Sigmoid colon (tissue), 7 donors: Measurements from ENCODE around the gene WFIKKN1. TPM values are rescaled to one million over a fixed set of nuclear protein-coding genes. Genes with fewer than 3 reads are reported as not detected.

Experiments
- DNase-seq: peaks from one replicate; pipeline ENCODE4 v3.0.0-alpha.2; 2019
- H3K27ac ChIP-seq, 4 donors: fragments of 200-600 bp; sonication (generic); one replicate each; pipeline ENCODE4 v1.5.1; 2016 to 2019; ENCODE audit warnings: mild to moderate bottlenecking in 1 of 4
- H3K27me3 ChIP-seq, 3 donors: fragments of 200-600 bp; sonication (generic); one replicate each; pipeline ENCODE4 v1.5.1; 2019; ENCODE audit warnings: mild to moderate bottlenecking in 1 of 3
- H3K36me3 ChIP-seq, 4 donors: fragments of 200-600 bp; sonication (generic); one replicate each; pipeline ENCODE4 v1.5.1; 2016 to 2019
- H3K4me1 ChIP-seq, 4 donors: fragments of 200-600 bp; sonication (generic); one replicate each; pipeline ENCODE4 v1.5.1; 2017 to 2019
- H3K4me3 ChIP-seq, 4 donors: fragments of 200-600 bp; sonication (generic); one replicate each; pipeline ENCODE4 v1.5.1; 2017 to 2019; ENCODE audit warnings: mild to moderate bottlenecking in 2 of 4, moderate library complexity in 1 of 4
- H3K9me3 ChIP-seq, 4 donors: fragments of 200-600 bp in 3 of 4; sonication (generic) in 3 of 4; one replicate each; pipeline versions ENCODE4 v1.5.1 to v1.6.1; 2013 to 2019
- EP300 ChIP-seq, 4 donors: sonication (generic); formaldehyde crosslinking; IDR thresholded peaks; one replicate each; pipeline ENCODE4 v1.6.1; 2017; ENCODE audit warnings: antibody characterized with exemption in 4 of 4
- POLR2A ChIP-seq, 2 donors: fragments of 450-650 bp; IDR thresholded peaks; one replicate each; pipeline ENCODE4 v1.6.1; 2016; ENCODE audit warnings: antibody characterized with exemption in 2 of 2, mild to moderate bottlenecking in 2 of 2, moderate library complexity in 2 of 2
- POLR2AphosphoS5 ChIP-seq, 4 donors: sonication (generic); formaldehyde crosslinking; IDR thresholded peaks; one replicate each; pipeline ENCODE4 v1.6.1; 2017; ENCODE audit warnings: antibody characterized with exemption in 4 of 4
- WGBS, 2 donors: extraction: QIAGEN DNeasy Blood & Tissue Kit; methylation state at CpG; one replicate each; pipeline ENCODE4 v1.1.7; 2013; 5-methylcytosine and 5-hydroxymethylcytosine counted together
- intact Hi-C: fragments of 100-400 bp; cut with DNase I; formaldehyde crosslinking; loops from one replicate; pipeline ENCODE4 v1.15.1; 2023
- polyA plus RNA-seq, 3 donors: library from polyadenylated mRNA; stranded (reverse); fragments of 200-250 nt; gene quantifications; one replicate each; pipeline ENCODE4 v1.2.3, GENCODE V29; 2013
- total RNA-seq, 4 donors: library from RNA; depleted of rRNA; stranded (reverse); fragments of >200 nt; gene quantifications; one replicate each; pipeline ENCODE4 v1.1.0, GENCODE V29; 2016
- TF ChIP-seq, protein P1 (sequence below), 4 experiments: fragments of 450-650 bp in 3 of 4; fragments of 200-600 bp in 1 of 4; IDR thresholded peaks; one replicate each; pipeline ENCODE4 v1.5.1; 2016 to 2019; ENCODE audit warnings: antibody characterized with exemption in 4 of 4, mild to moderate bottlenecking in 3 of 4, moderate library complexity in 2 of 4
- donor health status: healthy with polysubstance abuse.
- donor health status: Bipolar disorder and iron deficiency.
- donor health status: healthy.

WFIKKN1 gene
- total and polyA plus RNA-seq, 7 donors, result 0.27 to 1.4 (median 0.49) TPM

DNA sequence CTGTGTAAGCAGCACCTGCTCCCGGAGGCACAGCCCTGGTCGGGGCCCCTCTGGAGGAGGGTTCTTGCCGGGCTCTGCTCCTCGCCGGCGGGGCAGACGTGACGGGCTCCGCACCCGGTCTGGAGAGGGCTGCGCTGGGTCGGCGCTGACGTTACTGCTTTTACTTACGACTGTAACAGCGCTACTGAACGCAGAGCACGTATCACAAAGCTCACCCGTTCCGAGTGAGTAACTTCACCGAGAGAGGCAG is 42.2 kb upstream of the WFIKKN1 start:
- H3K36me3 ChIP-seq, result no peaks in the 10 kb centered on the region
- H3K4me1 ChIP-seq, result peaks cover 0 to 45% (median 41%) of the 10 kb centered on the region in 4 donors
- 0% methylated on average over 21 of the region's 21 CpGs for WGBS, 2 donors
- no peaks in the 10 kb centered on the region for H3K9me3 ChIP-seq
- intact Hi-C loops, result loop anchor here (2.0 kb wide), 2 partner anchors 48 to 72 kb away; partner anchors contain the start of gene METTL26
- peak overlapping the region; percentile 95 to 99 (median 96) for H3K27ac ChIP-seq
- H3K4me3 ChIP-seq, result peak overlapping the region; percentile 62 to 97 (median 82)
- DNase-seq, result no peak
- H3K27me3 ChIP-seq, result peaks cover 0 to 7% (median 3%) of the 10 kb centered on the region in 3 donors
- TF ChIP-seq POLR2A (IDR thresholded peaks at IDR 0.05) (no peak), POLR2AphosphoS5 (IDR thresholded peaks at IDR 0.05) (no peak), EP300 (IDR thresholded peaks at IDR 0.05) (no peak)

DNA sequence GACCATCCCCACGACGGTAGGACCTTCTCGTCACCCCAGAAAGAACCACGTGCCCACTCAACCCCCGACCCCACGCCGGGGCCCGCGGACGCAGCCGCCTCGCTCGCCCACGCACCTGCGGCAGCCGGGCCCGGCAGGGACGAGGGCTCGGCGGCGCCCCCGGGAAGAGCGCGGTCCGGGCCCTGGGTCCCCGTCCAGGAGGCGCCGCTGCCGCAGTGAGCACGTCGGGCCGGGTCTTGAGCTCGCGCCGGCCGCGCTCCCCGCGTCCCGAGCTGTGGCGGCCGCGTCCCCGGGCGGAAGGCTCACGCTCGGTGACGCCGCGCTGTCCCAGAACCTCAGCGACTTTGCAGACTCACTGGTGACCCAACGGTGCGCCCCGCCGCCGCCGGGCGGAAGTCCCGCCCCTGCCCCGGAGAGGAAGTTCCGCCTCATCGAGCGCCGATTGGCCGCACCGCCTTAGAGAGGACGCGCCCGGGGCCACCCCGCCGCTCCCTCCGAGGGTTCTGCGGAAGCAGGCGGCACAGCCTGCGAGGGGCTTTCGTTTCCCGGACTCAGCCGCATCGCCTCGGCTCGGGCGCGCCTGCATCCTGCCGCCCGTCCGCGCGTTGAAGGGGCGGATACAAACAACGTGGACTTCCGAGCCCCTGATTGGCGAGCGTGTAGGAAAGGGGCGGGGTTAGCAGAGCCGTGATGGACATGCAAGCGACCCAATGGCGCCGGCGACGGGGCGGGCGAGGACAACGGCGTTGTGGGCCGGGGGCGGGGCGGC is 41.7 kb upstream of the WFIKKN1 start:
- H3K9me3 ChIP-seq, result no peaks in the 10 kb centered on the region
- H3K4me1 ChIP-seq, result peaks cover 0 to 45% (median 42%) of the 10 kb centered on the region in 4 donors
- peak overlapping the region; percentile 95 to 99 (median 96) for H3K27ac ChIP-seq
- TF ChIP-seq POLR2AphosphoS5 (IDR thresholded peaks at IDR 0.05) (peak; percentile 84 to 93 (median 88)), POLR2A (IDR thresholded peaks at IDR 0.05) (peak; percentile 57 to 68), EP300 (IDR thresholded peaks at IDR 0.05) (no peak)
- TF ChIP-seq, protein P1, sequence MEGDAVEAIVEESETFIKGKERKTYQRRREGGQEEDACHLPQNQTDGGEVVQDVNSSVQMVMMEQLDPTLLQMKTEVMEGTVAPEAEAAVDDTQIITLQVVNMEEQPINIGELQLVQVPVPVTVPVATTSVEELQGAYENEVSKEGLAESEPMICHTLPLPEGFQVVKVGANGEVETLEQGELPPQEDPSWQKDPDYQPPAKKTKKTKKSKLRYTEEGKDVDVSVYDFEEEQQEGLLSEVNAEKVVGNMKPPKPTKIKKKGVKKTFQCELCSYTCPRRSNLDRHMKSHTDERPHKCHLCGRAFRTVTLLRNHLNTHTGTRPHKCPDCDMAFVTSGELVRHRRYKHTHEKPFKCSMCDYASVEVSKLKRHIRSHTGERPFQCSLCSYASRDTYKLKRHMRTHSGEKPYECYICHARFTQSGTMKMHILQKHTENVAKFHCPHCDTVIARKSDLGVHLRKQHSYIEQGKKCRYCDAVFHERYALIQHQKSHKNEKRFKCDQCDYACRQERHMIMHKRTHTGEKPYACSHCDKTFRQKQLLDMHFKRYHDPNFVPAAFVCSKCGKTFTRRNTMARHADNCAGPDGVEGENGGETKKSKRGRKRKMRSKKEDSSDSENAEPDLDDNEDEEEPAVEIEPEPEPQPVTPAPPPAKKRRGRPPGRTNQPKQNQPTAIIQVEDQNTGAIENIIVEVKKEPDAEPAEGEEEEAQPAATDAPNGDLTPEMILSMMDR (IDR thresholded peaks at IDR 0.05), result no peak
- peaks cover 0 to 4% (median 0%) of the 10 kb centered on the region in 4 donors for H3K36me3 ChIP-seq
- peak overlapping the region; percentile 62 to 97 (median 82) for H3K4me3 ChIP-seq
- 1% methylated on average over 107 of the region's 107 CpGs for WGBS, 2 donors
- H3K27me3 ChIP-seq, result peaks cover 0 to 7% (median 3%) of the 10 kb centered on the region in 3 donors
- peak; percentile 98 for DNase-seq
- intact Hi-C loops, result loop anchor here (1.0 to 2.0 kb wide), 4 partner anchors 19 to 91 kb away; partner anchors contain the start of genes METTL26 and STUB1

DNA sequence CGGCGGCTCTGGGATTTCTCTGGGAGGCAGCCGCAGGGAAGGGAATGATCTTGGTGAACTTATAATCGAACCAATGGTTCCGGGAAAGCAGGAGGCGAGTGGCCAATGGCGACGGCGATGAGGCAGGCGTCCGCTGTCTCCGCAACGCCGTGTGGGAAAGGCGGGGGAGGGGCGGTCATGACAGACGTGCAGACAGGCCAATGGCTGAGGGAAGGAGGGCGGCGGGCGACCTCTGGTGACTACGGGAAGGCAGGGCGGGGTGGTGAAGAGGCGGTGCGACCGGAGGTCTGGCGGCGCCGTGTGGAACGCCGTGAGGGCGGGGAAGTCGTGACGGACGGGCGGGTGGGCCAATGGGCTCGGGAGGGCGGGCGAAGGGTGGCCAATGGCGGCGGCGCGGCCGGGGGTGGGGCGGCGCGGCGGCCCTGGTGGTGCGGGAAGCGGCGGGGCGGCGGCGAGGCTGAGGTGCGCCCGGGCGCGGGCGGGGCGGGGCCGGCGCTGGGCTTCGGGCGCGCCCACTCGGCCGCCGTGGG is 41.1 kb upstream of the WFIKKN1 start, which contains the start of gene RAB40C:
Gene RAB40C (plus strand): TSS at position 409 of the 530 bp plus-strand sequence. CDS start 226 bp downstream, outside the sequence.
- intact Hi-C loops, result loop anchor here (1.0 to 2.0 kb wide), 4 partner anchors 19 to 91 kb away; partner anchors contain the start of genes METTL26 and STUB1
- peaks cover 0 to 45% (median 42%) of the 10 kb centered on the region in 4 donors for H3K4me1 ChIP-seq

DNA sequence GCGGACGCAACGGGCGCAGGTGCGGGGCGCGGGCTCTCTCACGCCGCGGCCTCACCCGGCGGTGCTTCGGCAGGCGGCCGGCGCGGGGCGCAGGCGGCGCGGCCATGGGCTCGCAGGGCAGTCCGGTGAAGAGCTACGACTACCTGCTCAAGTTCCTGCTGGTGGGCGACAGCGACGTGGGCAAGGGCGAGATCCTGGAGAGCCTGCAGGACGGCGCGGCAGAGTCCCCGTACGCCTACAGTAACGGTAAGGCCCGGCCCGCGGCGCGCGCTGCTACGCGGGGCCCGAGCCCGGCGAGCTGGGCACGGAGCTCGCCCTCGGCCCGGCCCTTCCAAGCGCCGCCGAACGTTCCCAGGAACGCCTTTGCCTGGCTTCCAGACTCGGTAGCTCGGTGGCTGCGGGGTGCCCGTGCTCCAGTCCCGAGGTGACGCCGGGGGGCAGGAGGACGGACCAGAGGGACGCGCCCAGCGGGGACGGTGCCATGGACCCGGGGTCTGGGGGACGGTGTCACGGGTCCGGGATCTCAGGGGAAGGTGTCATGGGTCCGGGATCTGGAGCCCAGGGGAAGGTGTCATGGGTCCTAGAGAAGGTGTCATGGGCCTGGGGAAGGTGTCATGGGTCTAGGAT is 40.5 kb upstream of the WFIKKN1 start:
- no peak for TF ChIP-seq POLR2A (IDR thresholded peaks at IDR 0.05)
- no peak for TF ChIP-seq EP300 (IDR thresholded peaks at IDR 0.05)
- TF ChIP-seq POLR2AphosphoS5 (IDR thresholded peaks at IDR 0.05), result no peak
- TF ChIP-seq, protein P1 (IDR thresholded peaks at IDR 0.05), result no peak
- Histone ChIP-seq H3K27ac (peak overlapping the region; percentile 85 to 95 (median 85)), H3K4me3 (peak overlapping the region; percentile 58 to 97 (median 74)), H3K4me1 (peaks cover 0 to 45% (median 42%) of the 10 kb centered on the region in 4 donors), H3K27me3 (peaks cover 0 to 5% (median 2%) of the 10 kb centered on the region in 3 donors), H3K36me3 (peaks cover 0 to 4% (median 0%) of the 10 kb centered on the region in 4 donors), H3K9me3 (no peaks in the 10 kb centered on the region)
- intact Hi-C loops, result no loop called here
- 0 to 1% methylated on average over 71 of the region's 71 CpGs for WGBS, 2 donors
- DNase-seq, result peak; percentile 78

More for the DNA sequence above, 41.1 kb upstream of the WFIKKN1 start, which contains the start of gene RAB40C:
- H3K9me3 ChIP-seq, result no peaks in the 10 kb centered on the region
- TF ChIP-seq EP300 (IDR thresholded peaks at IDR 0.05) (no peak), POLR2A (IDR thresholded peaks at IDR 0.05) (no peak), POLR2AphosphoS5 (IDR thresholded peaks at IDR 0.05) (no peak)
- TF ChIP-seq, protein P1 (IDR thresholded peaks at IDR 0.05), result no peak
- H3K27me3 ChIP-seq, result peaks cover 0 to 7% (median 3%) of the 10 kb centered on the region in 3 donors
- peaks cover 0 to 4% (median 0%) of the 10 kb centered on the region in 4 donors for H3K36me3 ChIP-seq
- H3K4me3 ChIP-seq, result peak within 1 kb of the TSS; percentile 62 to 97 (median 90)
- peak; percentile 100 for DNase-seq
- H3K27ac ChIP-seq, result peak within 1 kb of the TSS; percentile 95 to 99 (median 96)
- 1% methylated on average over 67 of the region's 67 CpGs for WGBS, 2 donors
